Measurements from ENCODE around the gene WSB2. TPM values are rescaled to one million over a fixed set of nuclear protein-coding genes. Genes with fewer than 3 reads are reported as not detected.

WSB2 gene
- total and polyA plus RNA-seq, 9 of the 15 experiments (the other 6 are each of a cell fraction or from before 2014, with no cell fraction given): 31.4 to 77.6 (median 52.6) TPM

- H3K79me2 ChIP-seq (ENCODE audit: control insufficient read depth, insufficient read depth, low read length): no peaks in the 10 kb centered on the region
- 5% methylated on average over 3 of the region's 3 CpGs for WGBS (ENCODE audit: insufficient coverage, low coverage, missing lambda C conversion rate)
- ChIA-PET CTCF (ENCODE audit: low intra/inter-chr PET ratio) (no interaction called here), POLR2A (interaction anchor here (1.0 kb wide), 1 partner anchor 67 kb away, joined by 3 read pairs; no protein-coding TSS in a partner anchor)
- no peak overlapping the region for H2AFZ ChIP-seq (ENCODE audit: low read depth, low read length)
- in situ Hi-C loops (cut with MboI): no loop called here
- BruUV-seq (replicated peaks): no TSS peak
- 0 out of 2 replicates have a peak, but pooled peaks cover 1% of the 10 kb centered on the region for H3K9me3 ChIP-seq (replicated peaks; ENCODE audit: control insufficient read depth, insufficient read depth, low read depth, low read length)
- no peaks in the 10 kb centered on the region for H3K36me3 ChIP-seq (ENCODE audit: control insufficient read depth, insufficient read depth, low read length)
- H3K9ac ChIP-seq (ENCODE audit: insufficient read depth in 1 of 2, low read depth in 2 of 2, low read length in 2 of 2): no peak overlapping the region
- ATAC-seq: no peak
- FAIRE-seq: no peak
- no peak for DNase-seq (ENCODE audit: extremely low read depth in 1 of 4, low spot score in 3 of 4)
- H3K4me1 ChIP-seq (replicated peaks in 1 of 2; ENCODE audit: control insufficient read depth in 2 of 2, insufficient read depth in 2 of 2, low read length in 2 of 2): no peaks in the 10 kb centered on the region
- no peaks in the 10 kb centered on the region for H4K20me1 ChIP-seq (replicated peaks; ENCODE audit: control insufficient read depth, insufficient read depth, low read length)
- no peak overlapping the region for H3K27ac ChIP-seq (ENCODE audit: extremely low read depth, low read depth, low read length)
- no peak overlapping the region for H3K4me3 ChIP-seq
- H3K9me1 ChIP-seq (ENCODE audit: control insufficient read depth, insufficient read depth, low read length): no peaks in the 10 kb centered on the region
- peak; percentile 96 for TF ChIP-seq ZNF41 (CRISPR knock-in tag; conservative IDR thresholded peaks at IDR 0.05)
- no peak for TF ChIP-seq HBP1 (CRISPR knock-in tag; IDR thresholded peaks at IDR 0.05)
- intact Hi-C loops (cut with micrococcal nuclease): no loop called here
- no peak overlapping the region for H3K4me2 ChIP-seq (ENCODE audit: insufficient read depth, low read length)
- peaks cover 2 to 9% of the 10 kb centered on the region in 2 experiments; a peak in 1 of 5 replicates for H3K27me3 ChIP-seq (ENCODE audit: control insufficient read depth in 2 of 2, insufficient read depth in 2 of 2, low read length in 2 of 2)
Observed at GRCh38 chr12:117994551-117995438, 66.2 kb downstream of the WSB2 start.

All from K562 (cell line).